ENCODE measurements around the gene NOTCH3. TPM values are rescaled to one million over a fixed set of nuclear protein-coding genes. Genes with fewer than 3 reads are reported as not detected.

NOTCH3 gene
- total RNA-seq, 1 donor from 2014 or later: 559 TPM

GRCh38 chr19:15235781-15236180 is 35.0 kb upstream of the NOTCH3 start:
- DNase-seq (ENCODE audit: low spot score): no peak
- TF ChIP-seq CTCF (IDR thresholded peaks at IDR 0.05): no peak
- H3K36me3 Mint-ChIP-seq (ENCODE audit: low read depth): peaks cover 24% of the 10 kb centered on the region
- no peaks in the 10 kb centered on the region for H3K27me3 Mint-ChIP-seq (ENCODE audit: low read depth)
- peaks cover 7% of the 10 kb centered on the region for H3K4me1 Mint-ChIP-seq (ENCODE audit: low read depth)
- peak overlapping the region; percentile 65 for H3K27ac Mint-ChIP-seq (ENCODE audit: unreplicated experiment)
- H3K4me3 Mint-ChIP-seq (ENCODE audit: unreplicated experiment): no peak overlapping the region
- H3K9me3 Mint-ChIP-seq (ENCODE audit: low read depth): no peaks in the 10 kb centered on the region

- Mint-ChIP-seq H3K27ac (ENCODE audit: unreplicated experiment) (peak overlapping the region; percentile 8), H3K4me1 (ENCODE audit: low read depth) (peaks cover 7% of the 10 kb centered on the region), H3K36me3 (ENCODE audit: low read depth) (peaks cover 20% of the 10 kb centered on the region), H3K4me3 (ENCODE audit: unreplicated experiment) (no peak overlapping the region), H3K9me3 (ENCODE audit: low read depth) (no peaks in the 10 kb centered on the region), H3K27me3 (ENCODE audit: low read depth) (no peaks in the 10 kb centered on the region)
- TF ChIP-seq CTCF (IDR thresholded peaks at IDR 0.05): no peak
- no peak for DNase-seq (ENCODE audit: low spot score)
These were observed 33.8 kb upstream of the NOTCH3 start for GRCh38 chr19:15234431-15235130.

GRCh38 chr19:15231271-15231670 is 30.5 kb upstream of the NOTCH3 start:
- Mint-ChIP-seq H3K4me3 (ENCODE audit: unreplicated experiment) (no peak overlapping the region), H3K27ac (ENCODE audit: unreplicated experiment) (no peak overlapping the region), H3K36me3 (ENCODE audit: low read depth) (peaks cover 9% of the 10 kb centered on the region), H3K9me3 (ENCODE audit: low read depth) (no peaks in the 10 kb centered on the region), H3K4me1 (ENCODE audit: low read depth) (peaks cover 7% of the 10 kb centered on the region), H3K27me3 (ENCODE audit: low read depth) (no peaks in the 10 kb centered on the region)
- DNase-seq (ENCODE audit: low spot score): no peak
- TF ChIP-seq CTCF (IDR thresholded peaks at IDR 0.05): no peak

- Mint-ChIP-seq H3K4me1 (ENCODE audit: low read depth) (peaks cover 17% of the 10 kb centered on the region), H3K4me3 (ENCODE audit: unreplicated experiment) (no peak overlapping the region), H3K36me3 (ENCODE audit: low read depth) (no peaks in the 10 kb centered on the region), H3K27ac (ENCODE audit: unreplicated experiment) (no peak overlapping the region), H3K9me3 (ENCODE audit: low read depth) (no peaks in the 10 kb centered on the region), H3K27me3 (ENCODE audit: low read depth) (no peaks in the 10 kb centered on the region)
- no peak for DNase-seq (ENCODE audit: low spot score)
- no peak for TF ChIP-seq CTCF (IDR thresholded peaks at IDR 0.05)
These were observed 26.5 kb upstream of the NOTCH3 start for GRCh38 chr19:15227261-15227660.

GRCh38 chr19:15225760-15226159 is 25.0 kb upstream of the NOTCH3 start:
- no peak overlapping the region for H3K4me3 Mint-ChIP-seq (ENCODE audit: unreplicated experiment)
- no peaks in the 10 kb centered on the region for H3K9me3 Mint-ChIP-seq (ENCODE audit: low read depth)

More at GRCh38 chr19:15225760-15226159, 25.0 kb upstream of the NOTCH3 start:
- DNase-seq (ENCODE audit: low spot score): no peak
- Mint-ChIP-seq H3K36me3 (ENCODE audit: low read depth) (no peaks in the 10 kb centered on the region), H3K4me1 (ENCODE audit: low read depth) (peaks cover 28% of the 10 kb centered on the region), H3K27ac (ENCODE audit: unreplicated experiment) (peak overlapping the region; percentile 66), H3K27me3 (ENCODE audit: low read depth) (no peaks in the 10 kb centered on the region)
- TF ChIP-seq CTCF (IDR thresholded peaks at IDR 0.05): no peak

All from chondrocyte (in vitro differentiated cells).